ENCODE results near the gene ITGAX.

ITGAX gene

GRCh38 chr16:31351246-31351941 is 3.6 kb upstream of the ITGAX start:
- Histone ChIP-seq H3K36me3 (ENCODE audit: insufficient read depth, low read length) (no peaks in the 10 kb centered on the region), H3K4me3 (ENCODE audit: low read depth in 1 of 2, low read length in 2 of 2) (no peak overlapping the region), H3K9ac (ENCODE audit: low read length) (no peak overlapping the region), H3K27ac (ENCODE audit: low read depth, low read length) (no peak overlapping the region), H3K27me3 (ENCODE audit: control insufficient read depth in 1 of 2, insufficient read depth in 2 of 2, low read length in 2 of 2) (no peaks in the 10 kb centered on the region), H3K9me3 (ENCODE audit: low read length) (no peaks in the 10 kb centered on the region), H3K4me1 (ENCODE audit: insufficient read depth, low read length) (no peaks in the 10 kb centered on the region)

GRCh38 chr16:31351942-31352325 is 3.0 kb upstream of the ITGAX start:
- Histone ChIP-seq H3K36me3 (ENCODE audit: insufficient read depth, low read length) (no peaks in the 10 kb centered on the region), H3K9me3 (ENCODE audit: low read length) (no peaks in the 10 kb centered on the region), H3K9ac (ENCODE audit: low read length) (no peak overlapping the region), H3K27me3 (ENCODE audit: control insufficient read depth in 1 of 2, insufficient read depth in 2 of 2, low read length in 2 of 2) (no peaks in the 10 kb centered on the region), H3K4me1 (ENCODE audit: insufficient read depth, low read length) (no peaks in the 10 kb centered on the region), H3K4me3 (ENCODE audit: low read depth in 1 of 2, low read length in 2 of 2) (no peak overlapping the region), H3K27ac (ENCODE audit: low read depth, low read length) (no peak overlapping the region)

GRCh38 chr16:31352376-31353115 is 2.4 kb upstream of the ITGAX start:
- H3K9ac ChIP-seq (ENCODE audit: low read length): no peak overlapping the region
- H3K4me1 ChIP-seq (ENCODE audit: insufficient read depth, low read length): no peaks in the 10 kb centered on the region
- H3K36me3 ChIP-seq (ENCODE audit: insufficient read depth, low read length): no peaks in the 10 kb centered on the region
- H3K9me3 ChIP-seq (ENCODE audit: low read length): no peaks in the 10 kb centered on the region
- no peaks in the 10 kb centered on the region for H3K27me3 ChIP-seq (ENCODE audit: control insufficient read depth in 1 of 2, insufficient read depth in 2 of 2, low read length in 2 of 2)
- H3K27ac ChIP-seq (ENCODE audit: low read depth, low read length): no peak overlapping the region
- H3K4me3 ChIP-seq (ENCODE audit: low read depth in 1 of 2, low read length in 2 of 2): no peak overlapping the region

- Histone ChIP-seq H3K4me1 (ENCODE audit: insufficient read depth, low read length) (no peaks in the 10 kb centered on the region), H3K36me3 (ENCODE audit: insufficient read depth, low read length) (no peaks in the 10 kb centered on the region), H3K27me3 (ENCODE audit: control insufficient read depth in 1 of 2, insufficient read depth in 2 of 2, low read length in 2 of 2) (no peaks in the 10 kb centered on the region), H3K9me3 (ENCODE audit: low read length) (no peaks in the 10 kb centered on the region), H3K4me3 (ENCODE audit: low read depth in 1 of 2, low read length in 2 of 2) (no peak overlapping the region), H3K9ac (ENCODE audit: low read length) (no peak overlapping the region), H3K27ac (ENCODE audit: low read depth, low read length) (no peak overlapping the region)
These were observed 590 bp downstream of the ITGAX start for GRCh38 chr16:31355431-31356100.

GRCh38 chr16:31356566-31357323 is 1.8 kb downstream of the ITGAX start:
- Histone ChIP-seq H3K9me3 (ENCODE audit: low read length) (no peaks in the 10 kb centered on the region), H3K36me3 (ENCODE audit: insufficient read depth, low read length) (no peaks in the 10 kb centered on the region), H3K4me1 (ENCODE audit: insufficient read depth, low read length) (no peaks in the 10 kb centered on the region), H3K27ac (ENCODE audit: low read depth, low read length) (no peak overlapping the region), H3K27me3 (ENCODE audit: control insufficient read depth in 1 of 2, insufficient read depth in 2 of 2, low read length in 2 of 2) (no peaks in the 10 kb centered on the region), H3K9ac (ENCODE audit: low read length) (no peak overlapping the region), H3K4me3 (ENCODE audit: low read depth in 1 of 2, low read length in 2 of 2) (no peak overlapping the region)

- Histone ChIP-seq H3K4me3 (ENCODE audit: low read depth in 1 of 2, low read length in 2 of 2) (no peak overlapping the region), H3K4me1 (ENCODE audit: insufficient read depth, low read length) (no peaks in the 10 kb centered on the region), H3K27me3 (ENCODE audit: control insufficient read depth in 1 of 2, insufficient read depth in 2 of 2, low read length in 2 of 2) (no peaks in the 10 kb centered on the region), H3K36me3 (ENCODE audit: insufficient read depth, low read length) (no peaks in the 10 kb centered on the region), H3K27ac (ENCODE audit: low read depth, low read length) (no peak overlapping the region), H3K9ac (ENCODE audit: low read length) (no peak overlapping the region), H3K9me3 (ENCODE audit: low read length) (no peaks in the 10 kb centered on the region)
These were observed 2.5 kb downstream of the ITGAX start for GRCh38 chr16:31357324-31358109.

- Histone ChIP-seq H3K4me1 (ENCODE audit: insufficient read depth, low read length) (no peaks in the 10 kb centered on the region), H3K9ac (ENCODE audit: low read length) (no peak overlapping the region), H3K9me3 (ENCODE audit: low read length) (no peaks in the 10 kb centered on the region), H3K36me3 (ENCODE audit: insufficient read depth, low read length) (no peaks in the 10 kb centered on the region), H3K27ac (ENCODE audit: low read depth, low read length) (no peak overlapping the region), H3K4me3 (ENCODE audit: low read depth in 1 of 2, low read length in 2 of 2) (no peak overlapping the region), H3K27me3 (ENCODE audit: control insufficient read depth in 1 of 2, insufficient read depth in 2 of 2, low read length in 2 of 2) (no peaks in the 10 kb centered on the region)
These were observed 5.3 kb downstream of the ITGAX start for GRCh38 chr16:31360251-31360650.

- Histone ChIP-seq H3K9me3 (ENCODE audit: low read length) (no peaks in the 10 kb centered on the region), H3K36me3 (ENCODE audit: insufficient read depth, low read length) (no peaks in the 10 kb centered on the region), H3K4me1 (ENCODE audit: insufficient read depth, low read length) (no peaks in the 10 kb centered on the region), H3K4me3 (ENCODE audit: low read depth in 1 of 2, low read length in 2 of 2) (no peak overlapping the region), H3K27ac (ENCODE audit: low read depth, low read length) (no peak overlapping the region), H3K27me3 (ENCODE audit: control insufficient read depth in 1 of 2, insufficient read depth in 2 of 2, low read length in 2 of 2) (no peaks in the 10 kb centered on the region), H3K9ac (ENCODE audit: low read length) (no peak overlapping the region)
These were observed 6.5 kb downstream of the ITGAX start for GRCh38 chr16:31361201-31362110.

- H3K9ac ChIP-seq (ENCODE audit: low read length): no peak overlapping the region
- H3K4me1 ChIP-seq (ENCODE audit: insufficient read depth, low read length): no peaks in the 10 kb centered on the region
- no peak overlapping the region for H3K27ac ChIP-seq (ENCODE audit: low read depth, low read length)
- H3K27me3 ChIP-seq (ENCODE audit: control insufficient read depth in 1 of 2, insufficient read depth in 2 of 2, low read length in 2 of 2): no peaks in the 10 kb centered on the region
- H3K9me3 ChIP-seq (ENCODE audit: low read length): no peaks in the 10 kb centered on the region
- no peak overlapping the region for H3K4me3 ChIP-seq (ENCODE audit: low read depth in 1 of 2, low read length in 2 of 2)
- H3K36me3 ChIP-seq (ENCODE audit: insufficient read depth, low read length): no peaks in the 10 kb centered on the region
These were observed 7.8 kb downstream of the ITGAX start for GRCh38 chr16:31362476-31363405.
